Measurements from ENCODE around the gene KLHL14. TPM values are rescaled to one million over a fixed set of nuclear protein-coding genes. Genes with fewer than 3 reads are reported as not detected.

Gene KLHL14
- total and polyA plus RNA-seq, 11 donors, result 0.07 to 0.34 (median 0.12) TPM; not detected in 4

GRCh38 chr18:32623563-32623962 is 149.3 kb downstream of the KLHL14 start:
- intact Hi-C loops (cut with DNase I), result no loop called here
- Histone ChIP-seq H3K36me3 (no peaks in the 10 kb centered on the region), H3K9me3 (no peaks in the 10 kb centered on the region), H3K4me3 (no peak overlapping the region), H3K27me3 (no peaks in the 10 kb centered on the region), H3K27ac (no peak overlapping the region), H3K4me1 (no peaks in the 10 kb centered on the region)
- TF ChIP-seq CTCF (IDR thresholded peaks at IDR 0.05) (no peak), POLR2A (IDR thresholded peaks at IDR 0.05) (no peak)
- DNase-seq, result no peak
- no peak for ATAC-seq

Data from heart left ventricle (tissue), 16 donors.